Neuron (in vitro differentiated cells): ENCODE measurements around the gene YEATS2.

Experiments
- H2AFZ ChIP-seq: one replicate; pipeline ENCODE4 v1.6.1; 2013; ENCODE audit warnings: low read depth, mild to moderate bottlenecking, inconsistent platforms, low read length, moderate library complexity
- H3K27me3 ChIP-seq: one replicate; pipeline ENCODE4 v1.6.1; 2013; ENCODE audit warnings: low read length; ENCODE audit not compliant: insufficient read depth
- H3K36me3 ChIP-seq: one replicate; pipeline ENCODE4 v1.6.1; 2013; ENCODE audit warnings: low read length; ENCODE audit not compliant: insufficient read depth
- H3K4me1 ChIP-seq: one replicate; pipeline ENCODE4 v1.6.1; 2013; ENCODE audit warnings: low read length; ENCODE audit not compliant: insufficient read depth
- H3K4me3 ChIP-seq: 2 replicates; pipeline ENCODE4 v1.5.1; 2013; ENCODE audit warnings: mild to moderate bottlenecking, low read length, moderate library complexity
- H3K9me3 ChIP-seq: one replicate; pipeline ENCODE4 v1.6.1; 2013; ENCODE audit warnings: low read length

The YEATS2 gene

DNA sequence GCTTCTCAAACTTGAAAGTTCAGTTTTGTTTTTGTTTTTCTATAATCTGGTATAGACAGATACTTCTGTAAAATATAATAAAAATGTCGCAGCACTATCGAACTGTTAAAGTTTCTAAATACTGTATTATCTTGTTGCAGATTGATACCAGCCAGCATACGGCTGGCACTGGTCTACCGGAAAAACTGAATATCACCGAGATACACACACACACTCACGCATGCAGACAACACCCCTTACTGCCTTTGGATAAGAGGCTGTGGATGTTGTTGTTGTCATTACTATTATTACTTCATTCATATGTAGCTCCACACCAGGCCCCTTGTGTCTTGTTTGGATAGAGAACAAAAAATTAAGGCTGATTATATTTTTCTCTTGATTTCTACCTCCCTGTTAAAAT lies 95.4 kb downstream of the YEATS2 start:
- no peak overlapping the region for H3K4me3 ChIP-seq
- H3K4me1 ChIP-seq, result no peaks in the 10 kb centered on the region
- peaks cover 65% of the 10 kb centered on the region for H3K36me3 ChIP-seq
- no peak overlapping the region for H2AFZ ChIP-seq
- H3K9me3 ChIP-seq, result no peaks in the 10 kb centered on the region
- H3K27me3 ChIP-seq, result no peaks in the 10 kb centered on the region

DNA sequence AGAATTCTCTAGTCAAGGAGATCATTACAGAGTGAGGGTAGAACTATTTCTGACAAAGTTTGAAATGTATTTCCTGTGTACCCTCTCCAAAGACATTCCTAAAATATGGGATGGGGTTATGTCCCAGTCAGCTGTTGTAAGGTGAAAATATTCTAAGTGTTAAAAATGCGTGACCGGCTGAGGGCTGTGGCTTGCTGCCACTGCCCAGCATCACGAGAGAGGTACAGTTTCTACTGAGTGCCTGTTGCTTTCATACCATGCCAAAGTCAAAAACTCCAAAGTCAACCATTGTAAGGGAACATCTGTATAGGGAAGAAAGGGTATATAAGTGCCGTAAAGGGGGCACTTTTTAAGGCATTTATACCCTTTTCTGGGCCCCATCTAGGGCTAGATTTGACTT lies 96.9 kb downstream of the YEATS2 start:
- Histone ChIP-seq H3K4me3 (no peak overlapping the region), H3K9me3 (no peaks in the 10 kb centered on the region), H3K36me3 (peaks cover 69% of the 10 kb centered on the region)

DNA sequence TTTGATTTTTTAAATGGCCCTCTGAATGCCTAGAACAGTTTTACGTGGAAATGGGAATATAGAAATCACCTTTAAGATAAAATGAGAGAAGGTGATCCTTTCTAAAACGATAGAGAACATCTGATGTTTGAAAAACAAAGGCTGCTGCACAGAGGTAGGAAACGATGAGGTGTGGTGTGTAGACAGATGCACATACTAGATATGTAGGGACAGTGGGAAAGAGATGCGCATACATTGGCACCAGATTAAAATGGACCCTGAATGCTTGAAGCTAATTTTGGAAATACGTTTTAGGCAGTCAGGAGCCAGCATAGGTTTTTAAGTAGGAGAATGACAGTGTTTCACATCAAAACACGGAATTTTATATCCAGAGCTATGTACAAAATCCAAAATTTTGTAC lies 98.8 kb downstream of the YEATS2 start:
- Histone ChIP-seq H3K27me3 (no peaks in the 10 kb centered on the region), H3K36me3 (peaks cover 69% of the 10 kb centered on the region), H3K9me3 (no peaks in the 10 kb centered on the region), H3K4me3 (no peak overlapping the region), H3K4me1 (no peaks in the 10 kb centered on the region), H2AFZ (no peak overlapping the region)

More for the DNA sequence above, 96.9 kb downstream of the YEATS2 start:
- H3K27me3 ChIP-seq, result no peaks in the 10 kb centered on the region
- H3K4me1 ChIP-seq, result no peaks in the 10 kb centered on the region
- no peak overlapping the region for H2AFZ ChIP-seq

DNA sequence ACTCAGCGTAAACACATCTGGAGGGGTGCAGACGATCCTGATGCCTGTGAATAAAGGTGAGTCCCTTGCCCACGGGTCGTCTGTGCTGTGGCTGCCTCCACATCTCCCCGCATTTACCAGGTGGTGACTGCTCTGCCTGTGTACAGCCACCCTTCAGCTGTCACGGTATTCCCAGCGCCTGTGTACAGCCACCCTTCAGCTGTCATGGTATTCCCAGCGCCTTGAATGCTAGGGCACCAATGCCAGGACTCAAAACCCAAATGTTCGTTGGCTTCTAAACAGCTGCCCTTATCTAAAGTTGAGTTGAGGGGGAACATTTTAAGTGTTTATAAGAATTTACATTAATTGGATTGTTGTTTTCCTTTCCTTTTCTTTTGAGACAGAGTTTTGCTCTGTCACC lies 100.4 kb downstream of the YEATS2 start:
- H3K9me3 ChIP-seq, result no peaks in the 10 kb centered on the region
- H2AFZ ChIP-seq, result no peak overlapping the region
- no peaks in the 10 kb centered on the region for H3K4me1 ChIP-seq
- H3K36me3 ChIP-seq, result peaks cover 69% of the 10 kb centered on the region
- no peak overlapping the region for H3K4me3 ChIP-seq
- no peaks in the 10 kb centered on the region for H3K27me3 ChIP-seq

DNA sequence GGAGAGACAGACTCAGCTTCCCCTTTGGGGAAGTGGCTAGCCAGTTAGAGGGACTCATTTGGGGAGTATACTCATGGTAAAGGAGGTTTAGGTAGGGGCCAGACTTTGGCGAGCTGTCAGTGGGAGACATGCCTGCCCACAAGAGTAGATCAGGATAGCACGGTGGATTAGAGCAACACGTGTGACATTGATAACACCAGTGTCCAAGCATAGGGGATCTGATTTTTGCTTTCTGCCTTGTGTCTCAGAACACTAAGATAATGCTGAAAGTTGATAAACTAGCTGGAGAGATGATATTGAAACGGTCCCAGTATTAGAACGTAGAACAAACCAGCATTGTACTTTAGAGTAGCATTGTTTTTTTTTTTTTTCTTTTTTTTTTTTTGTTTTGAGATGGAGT lies 101.9 kb downstream of the YEATS2 start:
- no peaks in the 10 kb centered on the region for H3K9me3 ChIP-seq
- H3K4me1 ChIP-seq, result no peaks in the 10 kb centered on the region
- H3K4me3 ChIP-seq, result no peak overlapping the region
- no peaks in the 10 kb centered on the region for H3K27me3 ChIP-seq
- H3K36me3 ChIP-seq, result peaks cover 74% of the 10 kb centered on the region
- no peak overlapping the region for H2AFZ ChIP-seq

DNA sequence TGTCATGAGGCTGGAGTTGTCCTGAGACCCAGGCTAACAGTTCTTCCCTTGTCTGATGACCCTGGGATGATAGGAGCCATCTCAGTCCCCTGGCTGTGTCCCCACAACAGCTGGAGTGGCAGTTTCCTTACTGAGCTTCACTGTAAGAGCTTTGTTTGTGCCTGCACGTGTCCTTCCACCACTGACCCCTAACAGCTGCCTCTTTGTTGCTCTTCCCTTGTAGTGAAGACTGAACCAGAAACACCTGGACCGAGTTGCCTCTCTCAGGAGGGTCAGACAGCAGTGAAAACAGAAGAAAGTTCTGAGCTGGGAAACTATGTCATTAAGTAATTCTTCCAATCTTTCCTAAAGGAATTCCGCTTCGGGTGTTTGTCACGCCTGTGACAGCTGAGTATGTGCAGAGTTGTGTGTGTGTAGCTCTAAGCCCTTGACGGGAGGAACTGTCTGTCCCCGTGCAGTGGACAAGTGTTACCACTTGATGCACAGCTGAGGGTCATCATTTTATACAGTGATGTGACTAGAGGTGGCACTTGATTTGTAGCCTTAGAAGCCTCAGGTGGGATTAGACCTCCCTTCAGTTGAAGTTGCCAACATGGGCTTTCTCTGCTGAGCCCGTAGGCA lies 102.8 kb downstream of the YEATS2 start:
- Histone ChIP-seq H3K36me3 (peaks cover 77% of the 10 kb centered on the region), H3K27me3 (no peaks in the 10 kb centered on the region)

DNA sequence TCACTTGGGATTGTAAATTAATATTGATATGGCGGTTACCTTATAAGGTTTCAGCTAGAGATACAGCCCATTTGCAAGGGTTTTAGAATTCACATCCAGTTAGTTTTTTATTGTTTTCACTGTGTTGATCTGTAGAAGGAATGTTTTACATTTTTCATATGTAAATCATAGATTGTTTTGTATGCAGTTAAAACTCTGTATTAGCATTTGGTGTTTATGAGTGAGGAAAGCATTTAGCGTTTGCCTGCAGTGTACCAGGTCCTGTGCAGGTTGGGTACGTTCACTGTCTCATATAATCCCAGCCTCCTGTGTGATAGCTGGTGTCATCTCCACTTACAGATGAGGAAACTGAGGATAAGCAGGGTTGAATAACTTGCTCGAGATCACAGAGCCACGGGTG lies 104.0 kb downstream of the YEATS2 start:
- Histone ChIP-seq H3K36me3 (peaks cover 84% of the 10 kb centered on the region), H3K4me1 (no peaks in the 10 kb centered on the region), H3K4me3 (no peak overlapping the region), H2AFZ (no peak overlapping the region), H3K27me3 (no peaks in the 10 kb centered on the region), H3K9me3 (no peaks in the 10 kb centered on the region)

More for the DNA sequence above, 102.8 kb downstream of the YEATS2 start:
- Histone ChIP-seq H3K4me1 (no peaks in the 10 kb centered on the region), H3K4me3 (no peak overlapping the region), H2AFZ (no peak overlapping the region), H3K9me3 (no peaks in the 10 kb centered on the region)

DNA sequence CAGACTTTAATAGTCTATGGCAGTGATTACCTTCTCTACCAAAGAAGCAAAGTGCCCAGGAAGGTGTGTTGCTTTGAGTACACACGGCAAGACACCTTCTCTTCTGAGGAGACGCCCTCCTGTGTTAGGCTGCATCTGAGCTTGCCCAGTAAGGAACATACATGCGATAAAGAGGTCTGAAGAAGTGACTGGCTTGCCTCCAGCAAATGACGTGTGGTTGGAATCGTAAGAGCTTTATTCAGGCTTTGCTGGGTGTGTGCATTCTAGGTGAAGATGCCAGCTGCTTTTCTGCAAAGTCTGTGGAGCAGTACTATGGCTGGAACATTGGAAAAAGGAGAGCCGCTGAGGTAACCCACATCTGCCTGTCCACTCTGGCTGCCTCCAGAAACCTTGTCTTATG lies 105.4 kb downstream of the YEATS2 start:
- Histone ChIP-seq H3K36me3 (peaks cover 86% of the 10 kb centered on the region), H3K27me3 (no peaks in the 10 kb centered on the region), H3K4me3 (no peak overlapping the region), H3K9me3 (no peaks in the 10 kb centered on the region), H3K4me1 (no peaks in the 10 kb centered on the region), H2AFZ (no peak overlapping the region)

DNA sequence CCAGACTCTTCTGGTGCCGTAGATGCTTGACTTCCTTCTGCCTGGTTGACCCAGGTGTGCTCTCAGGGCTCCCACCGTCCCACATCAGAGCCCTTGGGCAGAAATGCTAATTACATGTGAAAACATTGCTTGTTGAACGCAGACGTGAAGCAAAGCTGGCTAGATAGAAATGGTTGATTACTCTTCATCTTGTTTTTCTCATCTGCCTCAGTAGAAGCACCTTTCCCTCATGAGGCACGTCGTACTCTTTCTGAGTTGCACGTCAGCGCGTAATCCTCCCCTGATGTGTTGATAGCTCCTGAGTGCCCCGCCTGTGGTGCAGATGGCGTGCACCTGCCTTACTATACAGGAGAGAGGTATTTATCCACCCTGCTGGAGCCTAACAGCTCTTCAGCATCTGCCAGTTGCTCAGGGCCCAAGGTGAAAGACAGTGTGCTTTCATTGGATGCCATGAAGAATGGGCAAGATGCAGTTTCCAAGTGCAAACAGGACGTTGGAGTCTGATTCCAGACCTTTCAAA lies 109.7 kb downstream of the YEATS2 start:
- Histone ChIP-seq H2AFZ (no peak overlapping the region), H3K27me3 (no peaks in the 10 kb centered on the region), H3K4me3 (no peak overlapping the region), H3K4me1 (no peaks in the 10 kb centered on the region), H3K36me3 (peaks cover 87% of the 10 kb centered on the region), H3K9me3 (no peaks in the 10 kb centered on the region)

DNA sequence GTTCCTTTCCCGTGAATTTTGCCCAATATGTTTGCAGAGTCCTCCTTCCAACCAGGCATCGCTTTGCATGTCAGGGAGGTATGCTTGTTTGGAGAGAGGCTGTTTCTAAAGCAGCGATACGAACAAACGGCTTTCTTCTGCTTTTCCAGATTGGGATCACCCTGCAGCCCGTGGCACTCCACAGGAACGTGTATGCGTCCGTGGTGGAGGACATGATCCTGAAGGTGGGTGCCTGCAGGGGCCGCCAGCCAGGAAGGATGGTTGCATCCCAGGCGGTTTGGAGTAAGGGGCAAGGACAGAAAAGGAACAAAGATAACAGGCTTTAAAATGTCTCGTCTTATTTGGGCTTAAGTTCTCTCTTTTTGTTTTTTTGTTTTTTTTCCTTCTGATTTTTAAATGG lies 110.3 kb downstream of the YEATS2 start:
- H3K4me3 ChIP-seq, result no peak overlapping the region
- no peaks in the 10 kb centered on the region for H3K27me3 ChIP-seq
- H2AFZ ChIP-seq, result no peak overlapping the region
- no peaks in the 10 kb centered on the region for H3K9me3 ChIP-seq
- H3K36me3 ChIP-seq, result peaks cover 85% of the 10 kb centered on the region
- H3K4me1 ChIP-seq, result no peaks in the 10 kb centered on the region

DNA sequence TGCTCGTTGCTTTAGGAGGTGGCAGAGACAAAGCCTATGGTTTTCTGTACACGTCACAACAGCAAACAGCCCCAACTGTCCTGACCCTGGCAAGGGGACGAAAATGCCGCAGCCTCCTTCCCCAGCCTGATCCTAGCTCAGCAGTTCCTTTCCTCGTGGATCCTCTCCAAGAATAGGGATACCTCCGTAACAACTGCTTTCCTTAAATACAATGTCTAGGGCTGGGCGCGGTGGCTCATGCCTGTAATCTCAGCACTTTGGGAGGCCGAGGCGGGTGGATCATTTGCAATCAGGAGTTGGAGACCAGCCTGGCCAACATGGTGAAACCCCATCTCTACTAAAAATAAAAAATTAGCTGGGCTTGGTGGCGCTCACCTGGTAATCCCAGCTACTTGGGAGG lies 110.8 kb downstream of the YEATS2 start:
- H3K4me3 ChIP-seq, result no peak overlapping the region
- H3K4me1 ChIP-seq, result no peaks in the 10 kb centered on the region
- H3K36me3 ChIP-seq, result peaks cover 86% of the 10 kb centered on the region
- no peaks in the 10 kb centered on the region for H3K27me3 ChIP-seq
- no peak overlapping the region for H2AFZ ChIP-seq
- H3K9me3 ChIP-seq, result no peaks in the 10 kb centered on the region

DNA sequence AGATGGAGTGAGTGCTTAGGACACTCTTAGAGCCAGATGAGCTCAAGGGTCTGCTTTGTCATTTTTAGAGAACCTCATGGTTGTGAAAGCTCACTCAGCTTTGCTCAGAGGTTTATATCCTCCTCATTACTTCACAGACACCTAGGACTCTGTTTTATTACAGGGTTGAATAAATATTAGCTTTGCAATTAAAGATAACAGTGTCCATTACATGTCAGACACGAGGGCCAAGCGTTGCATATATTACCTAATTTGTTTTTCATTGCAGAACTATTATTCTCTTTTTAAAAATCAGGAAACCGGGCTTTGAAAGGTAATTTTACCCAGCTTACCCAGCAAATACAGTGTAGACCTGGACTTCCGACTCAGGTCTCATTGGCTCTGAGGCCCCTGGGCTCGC lies 111.7 kb downstream of the YEATS2 start:
- no peaks in the 10 kb centered on the region for H3K27me3 ChIP-seq
- H3K4me1 ChIP-seq, result no peaks in the 10 kb centered on the region
- H3K36me3 ChIP-seq, result peaks cover 79% of the 10 kb centered on the region
- H3K4me3 ChIP-seq, result no peak overlapping the region
- H2AFZ ChIP-seq, result no peak overlapping the region
- no peaks in the 10 kb centered on the region for H3K9me3 ChIP-seq

DNA sequence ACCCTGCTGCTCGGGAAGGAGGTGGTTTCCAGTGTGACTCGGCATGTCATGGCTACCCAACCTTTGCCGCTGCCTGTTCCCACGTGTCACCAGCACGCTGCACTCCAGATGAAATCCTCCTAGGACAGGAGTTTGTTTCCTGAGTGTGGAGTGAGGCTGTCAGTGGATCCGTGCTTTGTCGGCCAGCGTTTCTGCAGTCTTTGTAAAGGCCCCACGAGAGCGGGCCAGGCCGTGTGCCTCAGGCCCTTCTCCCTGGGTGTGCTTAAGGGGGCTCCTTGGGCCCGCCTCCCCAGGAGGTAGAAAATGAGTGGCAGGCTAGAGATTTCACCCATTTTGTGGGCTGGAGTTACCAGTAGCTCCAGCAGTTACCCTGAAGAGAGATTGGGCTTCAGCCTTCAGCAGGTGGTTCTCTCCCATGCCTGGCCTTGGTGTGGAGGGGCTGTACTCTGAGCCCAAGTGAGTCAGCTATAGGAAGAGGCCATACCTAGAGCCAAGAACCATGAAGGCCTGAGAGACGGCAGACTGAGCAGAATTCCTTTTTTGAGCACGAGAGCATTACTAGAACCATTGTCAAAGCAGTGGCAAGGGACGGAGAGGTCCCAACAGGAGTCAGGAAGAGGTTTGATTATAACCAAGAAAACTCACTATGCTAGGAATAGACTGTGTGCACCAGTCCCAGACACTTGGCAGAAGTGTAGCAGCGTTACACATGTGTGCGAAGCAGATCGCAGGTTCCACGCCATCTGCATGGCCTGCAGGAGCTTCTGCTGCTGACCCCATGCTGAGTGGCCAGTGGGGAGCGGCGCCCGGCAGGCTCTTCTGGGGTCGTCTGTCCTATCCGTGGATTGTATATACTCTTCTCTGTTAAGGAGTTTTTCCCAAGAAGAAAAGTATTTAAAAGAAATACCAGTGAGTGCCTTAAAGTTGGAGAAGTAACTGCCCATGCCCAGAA lies 113.3 kb downstream of the YEATS2 start:
- H3K4me1 ChIP-seq, result no peaks in the 10 kb centered on the region
- peaks cover 75% of the 10 kb centered on the region for H3K36me3 ChIP-seq
- H2AFZ ChIP-seq, result no peak overlapping the region
- no peak overlapping the region for H3K4me3 ChIP-seq
- no peaks in the 10 kb centered on the region for H3K27me3 ChIP-seq
- H3K9me3 ChIP-seq, result no peaks in the 10 kb centered on the region
